NB4 (cell line): ENCODE data around the gene NTSR1.
"Not testable (repeated sequence)": the region's sequence is repeated elsewhere in the genome, so short reads cannot be mapped to it uniquely, and the experiment has no call there.

ENCODE experiments used
- MYC ChIP-seq: IDR thresholded peaks from 2 replicates; pipeline ENCODE4 v1.6.1; 2011; ENCODE audit warnings: low read depth, low read length
- POLR2A ChIP-seq: IDR thresholded peaks from 2 replicates; pipeline ENCODE4 v1.6.1; 2011; ENCODE audit warnings: mild to moderate bottlenecking; ENCODE audit not compliant: insufficient read length; ENCODE audit errors: extremely low read depth
- TF ChIP-seq, protein P1 (sequence below): IDR thresholded peaks from one replicate; pipeline ENCODE4 v1.5.1; 2012; ENCODE audit warnings: low read depth, low read length
- TF ChIP-seq, protein P2 (sequence below): IDR thresholded peaks from 2 replicates; pipeline ENCODE4 v1.6.1; 2011; ENCODE audit warnings: low read depth, low read length

DNA sequence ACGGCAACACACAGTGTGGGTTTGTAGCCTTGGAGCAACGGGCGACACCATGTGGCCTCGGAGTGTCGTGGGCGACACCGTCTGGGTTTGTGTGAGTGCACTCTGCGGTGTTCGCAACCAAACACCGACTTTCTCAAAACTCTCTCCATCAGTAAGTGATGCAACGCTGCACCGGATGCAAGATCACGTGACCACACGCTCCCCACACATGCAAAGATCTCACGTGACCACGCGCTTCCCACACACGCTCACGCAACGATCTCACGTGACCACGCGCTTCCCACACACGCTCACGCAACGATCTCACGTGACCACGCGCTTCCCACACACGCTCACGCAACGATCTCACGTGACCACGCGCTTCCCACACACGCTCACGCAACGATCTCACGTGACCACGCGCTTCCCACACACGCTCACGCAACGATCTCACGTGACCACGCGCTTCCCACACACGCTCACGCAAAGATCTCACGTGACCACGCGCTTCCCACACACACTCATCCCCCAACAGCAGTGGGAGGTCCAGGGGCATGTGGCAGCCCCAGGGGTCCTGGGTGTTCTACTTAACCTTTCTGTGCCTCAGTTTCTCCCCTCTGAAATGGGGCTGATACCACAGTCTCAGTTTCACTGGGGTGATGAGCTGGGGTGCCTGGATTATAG lies 24.8 kb upstream of the NTSR1 start:
- TF ChIP-seq, protein P1, sequence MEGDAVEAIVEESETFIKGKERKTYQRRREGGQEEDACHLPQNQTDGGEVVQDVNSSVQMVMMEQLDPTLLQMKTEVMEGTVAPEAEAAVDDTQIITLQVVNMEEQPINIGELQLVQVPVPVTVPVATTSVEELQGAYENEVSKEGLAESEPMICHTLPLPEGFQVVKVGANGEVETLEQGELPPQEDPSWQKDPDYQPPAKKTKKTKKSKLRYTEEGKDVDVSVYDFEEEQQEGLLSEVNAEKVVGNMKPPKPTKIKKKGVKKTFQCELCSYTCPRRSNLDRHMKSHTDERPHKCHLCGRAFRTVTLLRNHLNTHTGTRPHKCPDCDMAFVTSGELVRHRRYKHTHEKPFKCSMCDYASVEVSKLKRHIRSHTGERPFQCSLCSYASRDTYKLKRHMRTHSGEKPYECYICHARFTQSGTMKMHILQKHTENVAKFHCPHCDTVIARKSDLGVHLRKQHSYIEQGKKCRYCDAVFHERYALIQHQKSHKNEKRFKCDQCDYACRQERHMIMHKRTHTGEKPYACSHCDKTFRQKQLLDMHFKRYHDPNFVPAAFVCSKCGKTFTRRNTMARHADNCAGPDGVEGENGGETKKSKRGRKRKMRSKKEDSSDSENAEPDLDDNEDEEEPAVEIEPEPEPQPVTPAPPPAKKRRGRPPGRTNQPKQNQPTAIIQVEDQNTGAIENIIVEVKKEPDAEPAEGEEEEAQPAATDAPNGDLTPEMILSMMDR: not testable (repeated sequence)
- not testable (repeated sequence) for TF ChIP-seq POLR2A, MYC
- TF ChIP-seq, protein P2, sequence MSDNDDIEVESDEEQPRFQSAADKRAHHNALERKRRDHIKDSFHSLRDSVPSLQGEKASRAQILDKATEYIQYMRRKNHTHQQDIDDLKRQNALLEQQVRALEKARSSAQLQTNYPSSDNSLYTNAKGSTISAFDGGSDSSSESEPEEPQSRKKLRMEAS: not testable (repeated sequence)
